Measurements from ENCODE around the gene SLC6A17. TPM values are rescaled to one million over a fixed set of nuclear protein-coding genes. Genes with fewer than 3 reads are reported as not detected.

The SLC6A17 gene
- total and polyA plus RNA-seq, 9 of the 15 experiments (the other 6 are each of a cell fraction or from before 2014, with no cell fraction given), result not detected

GRCh38 chr1:110135246-110135645 is 15.0 kb upstream of the SLC6A17 start (continued):
- no peak for TF ChIP-seq VEZF1 (CRISPR knock-in tag; IDR thresholded peaks at IDR 0.05)
- no peak for TF ChIP-seq ZNF584 (CRISPR knock-in tag; IDR thresholded peaks at IDR 0.05; ENCODE audit: low read depth)
- no peak for TF ChIP-seq CCAR2 (IDR thresholded peaks at IDR 0.05; ENCODE audit: low read depth, low read length)

GRCh38 chr1:110135666-110136065 is 14.6 kb upstream of the SLC6A17 start:
- peak; percentile 21; the same call in 1 of the 3 replicates for ATAC-seq
- Histone ChIP-seq H4K20me1 (replicated peaks; ENCODE audit: control insufficient read depth, insufficient read depth, low read length) (no peaks in the 10 kb centered on the region; the same call in none of the 2 replicates), H3K27ac (ENCODE audit: extremely low read depth, low read depth, low read length) (no peak overlapping the region), H3K9me1 (ENCODE audit: control insufficient read depth, insufficient read depth, low read length) (no peaks in the 10 kb centered on the region), H3K27me3 (ENCODE audit: control insufficient read depth in 2 of 2, insufficient read depth in 2 of 2, low read length in 2 of 2) (peaks cover 34 to 54% of the 10 kb centered on the region in 2 experiments; a peak in 4 of 5 replicates), H3K9me3 (replicated peaks; ENCODE audit: control insufficient read depth, insufficient read depth, low read depth, low read length) (no peaks in the 10 kb centered on the region), H3K4me1 (replicated peaks in 1 of 2; ENCODE audit: control insufficient read depth in 2 of 2, insufficient read depth in 2 of 2, low read length in 2 of 2) (no peaks in the 10 kb centered on the region), H2AFZ (ENCODE audit: low read depth, low read length) (no peak overlapping the region), H3K36me3 (ENCODE audit: control insufficient read depth, insufficient read depth, low read length) (no peaks in the 10 kb centered on the region), H3K4me3 (no peak overlapping the region), H3K79me2 (ENCODE audit: control insufficient read depth, insufficient read depth, low read length) (no peaks in the 10 kb centered on the region), H3K4me2 (ENCODE audit: insufficient read depth, low read length) (no peak overlapping the region), H3K9ac (ENCODE audit: insufficient read depth in 1 of 2, low read depth in 2 of 2, low read length in 2 of 2) (no peak overlapping the region)
- 0 out of 2 replicates have a peak, but pooled peaks have one; percentile 24 for TF ChIP-seq GABPA (tag; conservative IDR thresholded peaks at IDR 0.05; ENCODE audit: low read depth)
- TF ChIP-seq EGR1 (conservative IDR thresholded peaks at IDR 0.05), result 0 out of 2 replicates have a peak, but pooled peaks have one; percentile 7
- no peak for TF ChIP-seq U2AF2 (optimal IDR thresholded peaks at IDR 0.05; ENCODE audit: low read depth, low read length)
- no TSS peak for BruUV-seq (replicated peaks)
- intact Hi-C loops (cut with micrococcal nuclease), result no loop called here
- ChIA-PET CTCF (ENCODE audit: low intra/inter-chr PET ratio) (no interaction called here), POLR2A (interaction anchor here (0.5 to 1.6 kb wide), 3 partner anchors 11 to 20 kb away, joined by 3 to 7 read pairs (median 5); no protein-coding TSS in a partner anchor)
- no peak for DNase-seq (ENCODE audit: extremely low read depth in 1 of 4, low spot score in 3 of 4)
- in situ Hi-C loops (cut with MboI), result no loop called here
- FAIRE-seq, result no peak
- WGBS (ENCODE audit: insufficient coverage, low coverage, missing lambda C conversion rate), result 0% methylated on average over 10 of the region's 10 CpGs

Measured in K562 (cell line).